GM23338 (cell line): Measurements from ENCODE around the gene MPL. TPM values are rescaled to one million over a fixed set of nuclear protein-coding genes. Genes with fewer than 3 reads are reported as not detected.

Source experiments
- ATAC-seq: fragments of 200-7000 bp; cut with Tn5 transposase; 3 replicates; pipeline ENCODE4 v1.9.1; 2020
- DNase-seq: peaks from one replicate; pipeline ENCODE4 v3.0.0-alpha.2; 2015; ENCODE audit warnings: low spot score
- H2AFZ ChIP-seq: fragments of 200-600 bp; sonication (generic); 2 replicates; pipeline ENCODE4 v1.8.0; 2016; ENCODE audit warnings: antibody characterized with exemption, mild to moderate bottlenecking, moderate library complexity
- H3F3A ChIP-seq: fragments of 200-600 bp; sonication (generic); replicated peaks from 2 replicates; pipeline ENCODE4 v1.8.0; 2017; ENCODE audit warnings: antibody characterized with exemption, mixed run types, low read depth
- H3K27ac ChIP-seq: fragments of 200-600 bp; sonication (generic); 2 replicates; pipeline ENCODE4 v1.6.1; 2016; ENCODE audit warnings: low read depth
- H3K27me3 ChIP-seq: fragments of 200-600 bp; sonication (generic); 2 replicates; pipeline ENCODE4 v1.8.0; 2016; ENCODE audit warnings: mild to moderate bottlenecking, mixed run types, moderate library complexity; ENCODE audit not compliant: insufficient read depth
- H3K36me3 ChIP-seq: fragments of 200-600 bp; sonication (generic); 2 replicates; pipeline ENCODE4 v1.8.0; 2016; ENCODE audit warnings: mild to moderate bottlenecking; ENCODE audit not compliant: insufficient read depth
- H3K4me1 ChIP-seq: fragments of 200-600 bp; sonication (generic); 2 replicates; pipeline ENCODE4 v1.8.0; 2016; ENCODE audit warnings: mild to moderate bottlenecking, moderate library complexity; ENCODE audit not compliant: insufficient read depth
- H3K4me2 ChIP-seq: fragments of 200-600 bp; sonication (generic); 2 replicates; pipeline ENCODE4 v1.7.1; 2017; ENCODE audit warnings: mixed run types
- H3K4me3 ChIP-seq: fragments of 200-600 bp; sonication (generic); 2 replicates; pipeline ENCODE4 v1.6.1; 2016; ENCODE audit warnings: mixed run types
- H3K79me2 ChIP-seq: fragments of 200-600 bp; sonication (generic); replicated peaks from 2 replicates; pipeline ENCODE4 v1.8.0; 2017; ENCODE audit warnings: mild to moderate bottlenecking; ENCODE audit not compliant: insufficient read depth
- H3K9me2 ChIP-seq: fragments of 200-600 bp; sonication (generic); 2 replicates; pipeline ENCODE4 v1.8.0; 2017; ENCODE audit not compliant: insufficient read depth
- H4K20me1 ChIP-seq: fragments of 200-600 bp; sonication (generic); replicated peaks from 2 replicates; pipeline ENCODE4 v1.8.0; 2017; ENCODE audit warnings: mild to moderate bottlenecking; ENCODE audit not compliant: insufficient read depth
- H3K27ac Mint-ChIP-seq: 2 replicates; pipeline ENCODE4 v1.8.0; 2020; ENCODE audit warnings: inconsistent platforms, mild to moderate bottlenecking, moderate library complexity, mixed read lengths
- H3K27me3 Mint-ChIP-seq: 3 replicates; pipeline ENCODE4 v1.8.0; 2022; ENCODE audit warnings: low read depth, mild to moderate bottlenecking, moderate library complexity, mixed read lengths, inconsistent platforms; ENCODE audit not compliant: insufficient read depth, poor library complexity
- H3K36me3 Mint-ChIP-seq: 3 replicates; pipeline ENCODE4 v1.8.0; 2021; ENCODE audit warnings: low read depth, mild to moderate bottlenecking, inconsistent platforms, moderate library complexity, mixed read lengths
- H3K4me1 Mint-ChIP-seq: 3 replicates; pipeline ENCODE4 v1.8.0; 2020; ENCODE audit warnings: mild to moderate bottlenecking, inconsistent platforms, mixed read lengths
- H3K4me3 Mint-ChIP-seq: 3 replicates; pipeline ENCODE4 v1.8.0; 2021; ENCODE audit warnings: moderate library complexity, mild to moderate bottlenecking, inconsistent platforms, mixed read lengths
- H3K9me3 Mint-ChIP-seq: 3 replicates; pipeline ENCODE4 v1.8.0; 2020; ENCODE audit warnings: moderate library complexity, mild to moderate bottlenecking, inconsistent platforms, mixed read lengths
- CREB1 ChIP-seq: fragments of 250-450 bp; sonication (Bioruptor Pico); IDR thresholded peaks from 2 replicates; pipeline ENCODE4 v1.5.0; 2020; ENCODE audit warnings: low read depth, mild to moderate bottlenecking, moderate library complexity
- CTCF ChIP-seq, 2 experiments: fragments of 200-600 bp in 1 of 2; sonication (generic) in 1 of 2; conservative IDR thresholded peaks; 2 replicates each; pipeline versions ENCODE4 v1.5.1 to v1.6.1; 2016 to 2017; ENCODE audit warnings: antibody characterized with exemption in 2 of 2, low read depth in 2 of 2, mild to moderate bottlenecking in 2 of 2, moderate library complexity in 1 of 2
- EZH2 ChIP-seq: fragments of 200-600 bp; sonication (generic); IDR thresholded peaks from one replicate; pipeline ENCODE4 v1.8.0; 2017; ENCODE audit warnings: antibody characterized with exemption, mild to moderate bottlenecking, low read depth; ENCODE audit not compliant: unreplicated experiment
- EZH2phosphoT487 ChIP-seq: fragments of 200-600 bp; sonication (generic); IDR thresholded peaks from one replicate; pipeline ENCODE4 v1.8.1; 2018; ENCODE audit warnings: antibody characterized with exemption; ENCODE audit not compliant: unreplicated experiment
- NANOG ChIP-seq: IDR thresholded peaks from 2 replicates; pipeline ENCODE4 v1.6.1; 2016; ENCODE audit warnings: antibody characterized with exemption, borderline replicate concordance
- REST ChIP-seq: IDR thresholded peaks from one replicate; pipeline ENCODE4 v1.6.1; 2018; ENCODE audit warnings: antibody characterized with exemption; ENCODE audit not compliant: unreplicated experiment
- ZNF462 ChIP-seq: fragments of 250-450 bp; sonication (Bioruptor Pico); IDR thresholded peaks from 2 replicates; pipeline ENCODE4 v1.5.0; 2020; ENCODE audit warnings: mild to moderate bottlenecking, moderate library complexity
- polyA plus RNA-seq: library from polyadenylated mRNA; unstranded; fragments of >200 nt; fragmentation: Nextera tagmentation; extraction: Ambion mirVana; gene quantifications from 2 replicates; pipeline ENCODE4 v1.2.1, GENCODE V29; 2016
- total RNA-seq: library from RNA; depleted of rRNA; stranded (reverse); fragments of >200 nt; shearing (Covaris generic); gene quantifications from 2 replicates; pipeline ENCODE4 v1.2.3, GENCODE V29; 2014

The MPL gene
- total and polyA plus RNA-seq, 2 experiments from 2014 or later, result not detected

GRCh38 chr1:43292679-43293078, 44.9 kb upstream of the MPL start (continued):
- TF ChIP-seq CTCF (conservative IDR thresholded peaks at IDR 0.05; ENCODE audit: low read depth in 2 of 2) (no peak), ZNF462 (CRISPR knock-in tag) (no peak)

DNA sequence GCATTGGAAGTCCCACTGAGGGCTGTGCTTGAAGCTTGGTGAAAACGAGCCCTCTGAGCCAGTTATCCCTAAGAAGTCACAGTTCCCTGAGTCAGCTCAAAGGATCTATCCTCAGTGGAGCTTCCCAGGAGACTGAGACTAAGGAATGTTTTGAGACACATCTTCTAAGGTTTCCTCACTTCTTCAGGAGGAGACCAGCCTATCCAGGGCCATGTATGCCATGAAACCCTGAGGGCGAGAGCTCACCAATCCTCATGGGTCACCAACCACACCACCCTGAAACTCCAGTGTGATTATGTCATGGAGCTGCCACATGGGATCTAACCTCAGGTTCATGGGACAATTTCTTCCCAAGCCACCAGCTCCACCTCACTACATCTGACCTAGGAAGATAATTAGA, 44.4 kb upstream of the MPL start:
- Histone ChIP-seq H3K9me2 (peaks cover 6% of the 10 kb centered on the region; the same call in 1 of the 2 replicates), H3K36me3 (no peaks in the 10 kb centered on the region), H3K27ac (no peak overlapping the region), H3K79me2 (no peaks in the 10 kb centered on the region), H3F3A (no peaks in the 10 kb centered on the region), H3K4me3 (no peak overlapping the region), H3K4me2 (no peak overlapping the region), H2AFZ (no peak overlapping the region), H4K20me1 (no peaks in the 10 kb centered on the region), H3K4me1 (peaks cover 30% of the 10 kb centered on the region), H3K27me3 (no peaks in the 10 kb centered on the region)
- peaks cover 30% of the 10 kb centered on the region for H3K4me1 Mint-ChIP-seq
- DNase-seq, result no peak
- no peaks in the 10 kb centered on the region for H3K9me3 Mint-ChIP-seq
- H3K4me3 Mint-ChIP-seq, result no peak overlapping the region
- no peak for ATAC-seq
- H3K36me3 Mint-ChIP-seq, result no peaks in the 10 kb centered on the region
- H3K27me3 Mint-ChIP-seq, result peaks cover 6% of the 10 kb centered on the region
- H3K27ac Mint-ChIP-seq, result no peak overlapping the region
- no peak for TF ChIP-seq NANOG
- no peak for TF ChIP-seq CTCF (conservative IDR thresholded peaks at IDR 0.05; ENCODE audit: low read depth in 2 of 2)
- no peak for TF ChIP-seq CREB1 (CRISPR knock-in tag)
- no peak for TF ChIP-seq EZH2
- TF ChIP-seq REST, result no peak
- TF ChIP-seq EZH2phosphoT487, result no peak
